ENCODE data around the gene USP21. TPM values are rescaled to one million over a fixed set of nuclear protein-coding genes. Genes with fewer than 3 reads are reported as not detected.

Gene USP21
- total RNA-seq, 1 donor from 2014 or later: 30.9 TPM

GRCh38 chr1:161201836-161202712 is 42.8 kb downstream of the USP21 start, which contains the start of gene NDUFS2:
NDUFS2 (plus strand) TSS chr1:161202367; CDS start chr1:161202386, 19 bp downstream.
- intact Hi-C loops (cut with micrococcal nuclease): loop anchor here (1.0 to 2.0 kb wide), 5 partner anchors 17 to 113 kb away; partner anchors contain the start of genes PPOX, SDHC and USP21

- intact Hi-C loops (cut with micrococcal nuclease): no loop called here
These were observed 47.3 kb downstream of the USP21 start for GRCh38 chr1:161206411-161207140.

GRCh38 chr1:161207173-161207572 is 47.9 kb downstream of the USP21 start:
- intact Hi-C loops (cut with micrococcal nuclease): no loop called here

DNA sequence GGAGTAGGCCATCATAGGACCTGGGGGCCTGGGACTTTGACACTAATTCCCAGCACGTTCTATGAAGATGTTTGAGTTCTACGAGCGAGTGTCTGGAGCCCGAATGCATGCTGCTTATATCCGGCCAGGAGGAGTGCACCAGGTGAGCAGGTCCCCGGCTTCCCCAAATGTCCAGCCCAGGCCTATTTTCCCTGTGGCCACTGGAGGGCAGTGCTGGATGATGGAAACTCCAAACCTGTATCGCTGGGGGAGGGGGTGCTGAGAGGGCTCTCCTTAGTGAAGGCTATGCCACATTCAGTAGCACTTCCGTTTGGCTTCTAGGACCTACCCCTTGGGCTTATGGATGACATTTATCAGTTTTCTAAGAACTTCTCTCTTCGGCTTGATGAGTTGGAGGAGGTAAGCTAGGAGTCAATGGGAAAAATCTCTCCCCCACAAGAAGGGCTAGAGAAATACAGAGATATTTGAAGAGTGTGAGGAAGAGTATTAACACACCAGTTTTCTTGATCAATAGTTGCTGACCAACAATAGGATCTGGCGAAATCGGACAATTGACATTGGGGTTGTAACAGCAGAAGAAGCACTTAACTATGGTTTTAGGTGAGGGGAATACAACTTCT is 50.6 kb downstream of the USP21 start:
- intact Hi-C loops (cut with micrococcal nuclease): loop anchor here (1.0 kb wide), 1 partner anchor 15 kb away; no protein-coding TSS in a partner anchor

DNA sequence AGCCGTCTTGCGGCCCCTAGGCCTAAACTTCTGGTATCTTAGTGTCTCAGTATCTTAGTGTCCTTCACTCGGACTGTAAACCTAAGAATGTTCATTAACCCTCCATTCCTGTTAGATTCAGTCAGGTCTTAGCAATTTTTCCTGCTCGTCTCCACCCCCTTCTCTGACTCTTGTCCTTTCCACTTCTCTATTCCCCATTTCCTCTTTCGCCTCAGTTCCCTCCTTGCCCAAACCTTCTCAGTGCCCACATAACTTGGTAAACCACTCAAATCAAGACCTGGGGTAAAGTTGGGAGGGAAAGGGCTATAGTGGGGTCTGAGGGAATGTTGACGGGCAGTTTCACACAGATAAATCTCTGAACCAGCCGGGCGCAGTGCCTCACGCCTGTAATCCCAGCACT is 55.1 kb downstream of the USP21 start:
- intact Hi-C loops (cut with micrococcal nuclease): no loop called here

DNA sequence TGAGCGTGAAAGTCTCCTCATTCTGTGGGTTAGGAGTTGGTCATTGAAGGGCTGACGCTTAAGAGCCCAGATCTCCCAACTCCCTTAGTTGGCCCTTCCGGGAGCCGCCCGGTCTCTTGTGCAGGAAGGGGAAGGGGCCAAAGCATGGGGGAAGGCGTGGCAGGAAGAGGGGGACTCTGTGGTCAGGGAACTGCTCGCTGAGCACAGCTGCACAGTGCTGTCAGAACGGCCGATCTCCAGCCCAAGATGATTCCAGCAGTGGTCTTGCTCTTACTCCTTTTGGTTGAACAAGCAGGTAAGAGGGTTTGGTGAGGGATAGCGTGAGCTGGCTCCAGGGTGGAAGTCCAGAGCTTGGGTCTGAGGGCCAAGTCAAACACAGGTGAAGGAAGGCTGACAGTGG is 55.8 kb downstream of the USP21 start, which contains the start of gene FCER1G:
Gene FCER1G, plus strand, starts transcription at position 220 of the 400 bp plus-strand sequence. Its CDS starts 27 bp downstream, at position 247.
- intact Hi-C loops (cut with micrococcal nuclease): no loop called here

Other genes starting within 250 kb of the USP21 start
- not detected in 2 replicates for gene ITLN2, start 204.7 kb upstream of the USP21 start, total RNA-seq
- 11.1 and 16.8 TPM in 2 replicates for gene F11R, start 138.3 kb upstream of the USP21 start, total RNA-seq
- 44.5 and 52.1 TPM in 2 replicates for gene TSTD1, start 120.5 kb upstream of the USP21 start, total RNA-seq
- 75.8 and 78.5 TPM in 2 replicates for gene USF1, start 113.5 kb upstream of the USP21 start, total RNA-seq
- gene ARHGAP30, start 89.6 kb upstream of the USP21 start, total RNA-seq: 266 and 271 TPM in 2 replicates
- gene NECTIN4, start 69.9 kb upstream of the USP21 start, total RNA-seq: 0.05 and 0.18 TPM in 2 replicates
- 0.20 TPM in 1 of 2 replicates, not detected in the other for gene KLHDC9, start 61.1 kb upstream of the USP21 start, total RNA-seq
- gene PFDN2, start 41.5 kb upstream of the USP21 start, total RNA-seq: 65.1 and 73.9 TPM in 2 replicates
- 34.8 and 35.8 TPM in 2 replicates for gene NIT1, start 41.4 kb upstream of the USP21 start, total RNA-seq
- 33.8 and 35.2 TPM in 2 replicates for gene DEDD, start 26.8 kb upstream of the USP21 start, total RNA-seq
- 111 and 116 TPM in 2 replicates for gene UFC1, start 5.5 kb upstream of the USP21 start, total RNA-seq
- gene PPOX, start 6.9 kb downstream of the USP21 start, total RNA-seq: 29.6 and 36.3 TPM in 2 replicates
- 49.4 and 52.1 TPM in 2 replicates for gene B4GALT3, start 18.0 kb downstream of the USP21 start, total RNA-seq
- 0.30 and 1.0 TPM in 2 replicates for gene ADAMTS4, start 39.6 kb downstream of the USP21 start, total RNA-seq
- gene NDUFS2, start 42.9 kb downstream of the USP21 start, total RNA-seq: 81.5 and 83.0 TPM in 2 replicates
- 2.5 and 3.1 TPM in 2 replicates for gene FCER1G, start 55.8 kb downstream of the USP21 start, total RNA-seq
- gene APOA2, start 64.1 kb downstream of the USP21 start, total RNA-seq: not detected in 2 replicates
- gene TOMM40L, start 66.6 kb downstream of the USP21 start, total RNA-seq: 23.3 and 24.0 TPM in 2 replicates
- not detected in 2 replicates for gene NR1I3, start 78.7 kb downstream of the USP21 start, total RNA-seq
- gene PCP4L1, start 99.2 kb downstream of the USP21 start, total RNA-seq: not detected in 2 replicates
- gene MPZ, start 150.5 kb downstream of the USP21 start, total RNA-seq: 2.7 and 3.0 TPM in 2 replicates
- gene SDHC, start 154.9 kb downstream of the USP21 start, total RNA-seq: 167 and 174 TPM in 2 replicates
- not detected in 2 replicates for gene CFAP126, start 208.4 kb downstream of the USP21 start, total RNA-seq